ENCODE data around the gene EIF2S2.

EIF2S2 gene

DNA sequence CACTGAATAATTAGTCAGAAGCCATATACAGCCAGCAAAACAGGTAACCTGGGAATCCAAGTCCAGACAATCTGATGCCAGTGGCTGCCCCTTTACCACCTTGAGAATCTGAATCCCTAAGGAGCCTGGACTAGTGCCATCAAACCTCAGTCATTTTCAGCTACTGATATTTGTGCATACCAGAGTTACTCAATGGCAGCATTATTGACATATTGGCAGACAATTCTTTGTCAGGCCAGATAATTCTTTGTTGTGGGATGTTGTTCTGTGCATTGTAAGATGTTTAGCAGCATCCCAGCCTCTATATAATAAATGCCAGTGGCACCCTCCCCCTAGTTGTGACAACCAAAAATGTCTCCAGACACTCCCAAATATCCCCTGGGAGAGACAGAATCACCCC, 3.2 kb upstream of the EIF2S2 start:
- TF ChIP-seq, protein P1, sequence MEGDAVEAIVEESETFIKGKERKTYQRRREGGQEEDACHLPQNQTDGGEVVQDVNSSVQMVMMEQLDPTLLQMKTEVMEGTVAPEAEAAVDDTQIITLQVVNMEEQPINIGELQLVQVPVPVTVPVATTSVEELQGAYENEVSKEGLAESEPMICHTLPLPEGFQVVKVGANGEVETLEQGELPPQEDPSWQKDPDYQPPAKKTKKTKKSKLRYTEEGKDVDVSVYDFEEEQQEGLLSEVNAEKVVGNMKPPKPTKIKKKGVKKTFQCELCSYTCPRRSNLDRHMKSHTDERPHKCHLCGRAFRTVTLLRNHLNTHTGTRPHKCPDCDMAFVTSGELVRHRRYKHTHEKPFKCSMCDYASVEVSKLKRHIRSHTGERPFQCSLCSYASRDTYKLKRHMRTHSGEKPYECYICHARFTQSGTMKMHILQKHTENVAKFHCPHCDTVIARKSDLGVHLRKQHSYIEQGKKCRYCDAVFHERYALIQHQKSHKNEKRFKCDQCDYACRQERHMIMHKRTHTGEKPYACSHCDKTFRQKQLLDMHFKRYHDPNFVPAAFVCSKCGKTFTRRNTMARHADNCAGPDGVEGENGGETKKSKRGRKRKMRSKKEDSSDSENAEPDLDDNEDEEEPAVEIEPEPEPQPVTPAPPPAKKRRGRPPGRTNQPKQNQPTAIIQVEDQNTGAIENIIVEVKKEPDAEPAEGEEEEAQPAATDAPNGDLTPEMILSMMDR (IDR thresholded peaks at IDR 0.05), result no peak

DNA sequence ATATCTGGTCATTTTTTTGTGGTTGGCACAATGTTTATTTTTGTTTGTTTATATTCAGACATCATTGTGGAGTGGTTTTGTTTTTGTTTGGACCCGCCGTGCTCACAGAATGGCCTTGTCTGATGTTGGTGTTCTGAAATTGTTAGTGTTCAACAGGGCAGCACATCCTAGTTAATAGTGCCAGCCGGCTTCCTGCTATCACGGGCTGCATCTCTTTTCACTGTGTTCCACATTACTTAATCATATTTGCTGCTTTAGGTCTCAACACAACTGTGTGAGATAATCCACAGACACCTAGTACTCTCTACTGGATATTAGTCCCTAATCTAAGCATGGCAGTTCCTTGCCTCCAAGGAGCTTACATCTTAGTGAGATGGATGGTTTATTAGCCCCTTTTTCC, 2.8 kb upstream of the EIF2S2 start:
- TF ChIP-seq, protein P1 (IDR thresholded peaks at IDR 0.05), result no peak

DNA sequence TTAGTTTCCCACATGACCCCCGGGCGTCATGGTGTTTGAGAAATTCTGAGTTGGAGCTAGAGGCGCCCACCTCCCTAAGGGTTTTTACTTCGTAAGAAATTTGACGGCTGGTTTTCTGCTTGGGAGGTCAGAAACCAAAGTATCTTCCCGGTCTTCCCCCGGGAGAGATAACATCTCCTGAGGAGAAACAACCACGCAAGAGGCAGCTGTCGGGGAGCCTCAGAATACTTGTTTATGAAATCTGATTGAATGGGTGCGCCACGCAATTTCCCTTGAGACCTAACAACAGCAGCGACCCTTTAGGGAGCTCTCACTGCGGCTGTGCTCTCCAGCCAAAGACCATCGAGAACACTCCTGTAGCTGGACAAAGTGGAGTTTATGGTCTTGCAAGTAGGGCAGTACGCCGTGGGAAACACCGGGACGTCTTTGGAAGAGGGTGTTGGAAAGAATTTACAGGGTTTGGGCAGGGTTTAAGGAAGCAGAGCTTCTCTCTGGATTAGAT, 608 bp upstream of the EIF2S2 start:
- TF ChIP-seq, protein P1 (IDR thresholded peaks at IDR 0.05), result no peak

DNA sequence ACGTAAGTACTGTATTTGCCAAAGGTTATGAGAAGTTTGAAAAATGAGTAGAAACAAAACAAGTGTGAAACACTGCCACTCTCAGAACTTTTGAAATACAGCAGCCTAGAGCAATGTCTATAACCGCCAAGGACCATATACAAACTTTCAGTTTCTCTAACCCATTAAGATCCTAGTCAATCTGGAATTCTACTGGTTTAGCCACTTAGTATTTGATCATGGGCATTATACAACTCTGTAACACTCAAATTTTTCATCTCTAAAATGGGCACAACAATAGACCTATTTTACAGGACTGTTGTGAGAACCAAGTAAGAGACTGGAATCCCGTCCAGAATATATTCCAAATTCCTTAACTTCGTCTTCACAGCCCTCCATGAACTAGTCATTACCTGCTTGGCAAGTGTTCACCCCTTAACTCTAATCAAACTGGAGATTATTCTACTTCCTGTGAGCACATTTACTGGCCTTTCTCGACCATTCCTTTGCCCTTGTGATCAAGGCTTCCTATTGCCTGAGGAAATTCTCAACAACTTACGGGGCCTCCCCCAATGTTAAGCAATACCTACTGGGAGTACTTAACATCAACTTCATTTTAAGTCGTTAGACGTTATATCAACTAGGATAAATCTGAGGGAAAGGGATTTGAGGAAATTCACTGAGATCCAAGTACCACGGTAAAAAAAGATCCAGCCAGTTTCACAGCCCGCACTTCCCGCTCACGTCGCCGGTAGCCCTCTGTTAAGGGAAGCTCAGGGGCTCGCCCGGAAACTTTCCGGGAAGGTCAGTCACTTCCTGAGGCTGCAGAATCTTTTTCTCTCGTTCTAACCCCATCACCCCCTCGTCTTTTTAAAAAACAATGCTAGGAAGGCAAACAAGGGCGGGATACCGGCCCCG, 1.1 kb downstream of the EIF2S2 start:
- TF ChIP-seq, protein P1 (IDR thresholded peaks at IDR 0.05), result no peak; the same call in 1 of the 2 replicates

DNA sequence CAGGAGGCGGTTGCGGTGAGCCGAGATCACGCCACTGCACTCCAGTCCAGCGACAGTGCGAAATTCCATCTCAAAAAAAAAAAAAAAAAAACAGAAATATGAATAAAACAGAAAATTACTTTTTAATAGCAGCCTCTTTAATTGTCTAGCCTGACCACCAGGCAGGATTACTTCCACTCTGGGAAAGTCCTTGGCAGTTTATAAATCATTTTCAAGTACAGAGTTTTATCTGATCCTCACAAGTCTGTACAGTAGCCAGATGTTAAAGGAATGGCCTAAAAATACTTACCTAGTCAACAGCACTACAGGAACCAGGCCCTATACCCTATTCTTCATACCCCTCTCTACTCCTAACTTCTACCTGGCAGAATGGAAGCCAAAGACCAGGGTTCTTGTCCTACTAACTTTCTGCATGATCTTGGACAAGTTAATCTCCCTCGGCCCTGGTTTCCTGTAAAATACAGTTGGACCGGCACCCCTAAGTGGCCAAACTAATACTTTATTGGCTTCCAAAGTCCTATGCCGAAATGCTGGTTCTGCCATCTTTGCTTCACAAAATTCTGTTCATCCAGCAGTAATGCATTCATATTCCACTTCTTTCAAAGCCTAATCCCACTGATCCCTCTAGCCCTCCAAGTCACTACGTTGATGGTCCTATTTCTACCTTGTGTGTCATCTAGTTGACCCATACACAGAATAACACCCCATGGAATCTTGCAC, 1.9 kb downstream of the EIF2S2 start:
- TF ChIP-seq, protein P1 (IDR thresholded peaks at IDR 0.05), result no peak

DNA sequence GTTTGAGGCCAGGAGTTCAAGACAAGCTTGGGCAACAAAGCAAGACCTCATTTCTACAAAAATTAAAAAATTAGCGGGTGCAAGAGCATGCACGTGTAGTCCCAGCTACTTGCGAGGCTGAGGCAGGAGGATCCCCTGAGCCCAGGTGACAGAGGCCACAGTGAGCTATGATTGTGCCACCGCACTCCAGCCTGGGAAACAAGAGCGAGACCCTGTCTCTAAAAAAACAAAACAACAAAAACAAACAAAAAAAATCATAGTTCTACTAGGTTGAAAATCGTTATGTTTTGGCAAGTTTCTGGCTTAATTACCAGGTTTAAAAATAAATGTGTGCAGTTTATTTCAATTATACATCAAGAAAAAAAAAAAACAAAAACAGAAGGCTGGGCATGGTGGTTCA, 2.6 kb downstream of the EIF2S2 start:
- TF ChIP-seq, protein P1 (IDR thresholded peaks at IDR 0.05), result no peak

DNA sequence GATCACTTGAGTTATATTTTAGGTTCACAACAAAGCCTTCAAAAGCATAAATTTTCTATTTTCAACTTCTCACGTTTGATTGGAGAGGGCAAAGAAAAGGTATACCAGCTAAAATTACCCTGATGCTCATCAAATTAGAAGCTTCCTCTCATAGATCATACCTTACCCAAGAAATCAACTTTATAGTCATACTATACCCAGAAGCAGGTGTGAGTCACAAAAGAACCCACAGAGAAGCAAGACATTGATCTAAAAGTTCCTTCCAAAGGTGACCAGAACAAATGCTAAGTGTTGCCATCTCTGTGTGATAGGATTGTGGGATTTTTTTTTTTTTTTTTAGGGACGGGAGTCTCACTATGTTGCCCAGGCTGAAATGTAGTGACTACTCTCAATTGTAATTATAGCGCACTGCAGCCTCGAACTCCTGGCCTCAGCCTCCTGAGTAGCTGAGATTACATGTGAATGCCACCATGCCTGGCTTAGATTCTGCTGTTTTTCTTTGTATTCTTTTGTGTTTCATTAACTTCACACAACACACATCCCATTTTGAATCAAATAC, 3.3 kb downstream of the EIF2S2 start:
- TF ChIP-seq, protein P1 (IDR thresholded peaks at IDR 0.05), result no peak
